ENCODE data around the gene CHAD.
A peak's percentile ranks its signal among the peaks of the same experiment; 100 is the strongest.

CHAD gene

GRCh38 chr17:50517011-50517410 lies 48.3 kb upstream of the CHAD start (continued):
- TF ChIP-seq, protein P1, sequence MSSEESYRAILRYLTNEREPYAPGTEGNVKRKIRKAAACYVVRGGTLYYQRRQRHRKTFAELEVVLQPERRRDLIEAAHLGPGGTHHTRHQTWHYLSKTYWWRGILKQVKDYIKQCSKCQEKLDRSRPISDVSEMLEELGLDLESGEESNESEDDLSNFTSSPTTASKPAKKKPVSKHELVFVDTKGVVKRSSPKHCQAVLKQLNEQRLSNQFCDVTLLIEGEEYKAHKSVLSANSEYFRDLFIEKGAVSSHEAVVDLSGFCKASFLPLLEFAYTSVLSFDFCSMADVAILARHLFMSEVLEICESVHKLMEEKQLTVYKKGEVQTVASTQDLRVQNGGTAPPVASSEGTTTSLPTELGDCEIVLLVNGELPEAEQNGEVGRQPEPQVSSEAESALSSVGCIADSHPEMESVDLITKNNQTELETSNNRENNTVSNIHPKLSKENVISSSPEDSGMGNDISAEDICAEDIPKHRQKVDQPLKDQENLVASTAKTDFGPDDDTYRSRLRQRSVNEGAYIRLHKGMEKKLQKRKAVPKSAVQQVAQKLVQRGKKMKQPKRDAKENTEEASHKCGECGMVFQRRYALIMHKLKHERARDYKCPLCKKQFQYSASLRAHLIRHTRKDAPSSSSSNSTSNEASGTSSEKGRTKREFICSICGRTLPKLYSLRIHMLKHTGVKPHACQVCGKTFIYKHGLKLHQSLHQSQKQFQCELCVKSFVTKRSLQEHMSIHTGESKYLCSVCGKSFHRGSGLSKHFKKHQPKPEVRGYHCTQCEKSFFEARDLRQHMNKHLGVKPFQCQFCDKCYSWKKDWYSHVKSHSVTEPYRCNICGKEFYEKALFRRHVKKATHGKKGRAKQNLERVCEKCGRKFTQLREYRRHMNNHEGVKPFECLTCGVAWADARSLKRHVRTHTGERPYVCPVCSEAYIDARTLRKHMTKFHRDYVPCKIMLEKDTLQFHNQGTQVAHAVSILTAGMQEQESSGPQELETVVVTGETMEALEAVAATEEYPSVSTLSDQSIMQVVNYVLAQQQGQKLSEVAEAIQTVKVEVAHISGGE (tag by site-specific recombination; conservative IDR thresholded peaks at IDR 0.05; ENCODE audit: low read depth): no peak

GRCh38 chr17:50514936-50515702 lies 46.4 kb upstream of the CHAD start:
- Histone ChIP-seq H3K4me3 (ENCODE audit: low read depth, low read length) (no peak overlapping the region), H3K9me3 (ENCODE audit: control insufficient read depth, insufficient read depth, low read depth, low read length) (no peaks in the 10 kb centered on the region), H3K36me3 (ENCODE audit: control insufficient read depth in 2 of 2, insufficient read depth in 1 of 2, low read length in 2 of 2) (no peaks in the 10 kb centered on the region), H3K4me1 (ENCODE audit: control insufficient read depth, insufficient read depth, low read length) (no peaks in the 10 kb centered on the region), H3K27ac (ENCODE audit: extremely low read depth, low read depth, low read length) (no peak overlapping the region)
- ChIA-PET CTCF (interaction anchor here (0.6 to 3.2 kb wide), 9 partner anchors 10 to 268 kb away, joined by 3 to 16 read pairs (median 4); partner anchors contain the start of gene LRRC59), POLR2A (interaction anchor here (0.6 kb wide), 1 partner anchor 48 kb away, joined by 7 read pairs; no protein-coding TSS in a partner anchor)
- TF ChIP-seq ZFHX2 (tag by site-specific recombination; conservative IDR thresholded peaks at IDR 0.05) (peak; percentile 80), GLI4 (tag by site-specific recombination; IDR thresholded peaks at IDR 0.05) (no peak), ZNF398 (tag by site-specific recombination; IDR thresholded peaks at IDR 0.05) (peak; percentile 27; the same call in 1 of the 2 replicates), GLIS1 (tag by site-specific recombination; IDR thresholded peaks at IDR 0.05) (peak; percentile 54; the same call in 1 of the 2 replicates), ZNF423 (tag by site-specific recombination; IDR thresholded peaks at IDR 0.05) (no peak), EGR2 (tag by site-specific recombination; IDR thresholded peaks at IDR 0.05; ENCODE audit: low read depth) (peak; percentile 60)
- TF ChIP-seq, protein P2, sequence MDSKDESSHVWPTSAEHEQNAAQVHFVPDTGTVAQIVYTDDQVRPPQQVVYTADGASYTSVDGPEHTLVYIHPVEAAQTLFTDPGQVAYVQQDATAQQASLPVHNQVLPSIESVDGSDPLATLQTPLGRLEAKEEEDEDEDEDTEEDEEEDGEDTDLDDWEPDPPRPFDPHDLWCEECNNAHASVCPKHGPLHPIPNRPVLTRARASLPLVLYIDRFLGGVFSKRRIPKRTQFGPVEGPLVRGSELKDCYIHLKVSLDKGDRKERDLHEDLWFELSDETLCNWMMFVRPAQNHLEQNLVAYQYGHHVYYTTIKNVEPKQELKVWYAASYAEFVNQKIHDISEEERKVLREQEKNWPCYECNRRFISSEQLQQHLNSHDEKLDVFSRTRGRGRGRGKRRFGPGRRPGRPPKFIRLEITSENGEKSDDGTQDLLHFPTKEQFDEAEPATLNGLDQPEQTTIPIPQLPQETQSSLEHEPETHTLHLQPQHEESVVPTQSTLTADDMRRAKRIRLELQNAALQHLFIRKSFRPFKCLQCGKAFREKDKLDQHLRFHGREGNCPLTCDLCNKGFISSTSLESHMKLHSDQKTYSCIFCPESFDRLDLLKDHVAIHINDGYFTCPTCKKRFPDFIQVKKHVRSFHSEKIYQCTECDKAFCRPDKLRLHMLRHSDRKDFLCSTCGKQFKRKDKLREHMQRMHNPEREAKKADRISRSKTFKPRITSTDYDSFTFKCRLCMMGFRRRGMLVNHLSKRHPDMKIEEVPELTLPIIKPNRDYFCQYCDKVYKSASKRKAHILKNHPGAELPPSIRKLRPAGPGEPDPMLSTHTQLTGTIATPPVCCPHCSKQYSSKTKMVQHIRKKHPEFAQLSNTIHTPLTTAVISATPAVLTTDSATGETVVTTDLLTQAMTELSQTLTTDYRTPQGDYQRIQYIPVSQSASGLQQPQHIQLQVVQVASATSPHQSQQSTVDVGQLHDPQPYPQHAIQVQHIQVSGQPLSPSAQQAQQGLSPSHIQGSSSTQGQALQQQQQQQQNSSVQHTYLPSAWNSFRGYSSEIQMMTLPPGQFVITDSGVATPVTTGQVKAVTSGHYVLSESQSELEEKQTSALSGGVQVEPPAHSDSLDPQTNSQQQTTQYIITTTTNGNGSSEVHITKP (tag by site-specific recombination; IDR thresholded peaks at IDR 0.05): peak; percentile 79

DNA sequence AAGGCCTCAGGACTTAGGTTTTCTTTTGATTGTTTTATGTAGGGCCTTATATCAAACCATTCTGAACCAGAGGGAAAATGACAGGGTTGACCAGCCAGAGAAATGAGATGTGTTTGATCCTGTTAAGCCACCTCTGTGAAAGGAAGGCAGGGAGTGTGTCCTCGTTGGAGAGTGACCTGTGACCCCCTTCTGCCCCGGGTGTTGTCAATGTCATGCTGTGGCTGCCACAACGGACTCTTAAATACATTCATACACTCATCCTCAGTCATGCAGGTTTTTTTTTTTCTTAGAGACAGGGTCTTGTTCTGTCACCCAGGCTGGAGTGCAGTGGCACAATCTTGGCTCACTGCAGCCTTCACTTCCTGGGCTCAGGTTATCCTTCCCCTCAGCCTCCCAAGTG lies 45.7 kb upstream of the CHAD start:
- no peaks in the 10 kb centered on the region for H3K9me3 ChIP-seq (ENCODE audit: control insufficient read depth, insufficient read depth, low read depth, low read length)
- no peaks in the 10 kb centered on the region for H3K4me1 ChIP-seq (ENCODE audit: control insufficient read depth, insufficient read depth, low read length)
- H3K27ac ChIP-seq (ENCODE audit: extremely low read depth, low read depth, low read length): no peak overlapping the region
- H3K4me3 ChIP-seq (ENCODE audit: low read depth, low read length): no peak overlapping the region
- no peaks in the 10 kb centered on the region for H3K36me3 ChIP-seq (ENCODE audit: control insufficient read depth in 2 of 2, insufficient read depth in 1 of 2, low read length in 2 of 2)
- ChIA-PET CTCF (interaction anchor here (1.4 to 3.2 kb wide), 2 partner anchors 13 to 35 kb away, joined by 4 to 16 read pairs; no protein-coding TSS in a partner anchor), POLR2A (interaction anchor here (0.6 kb wide), 1 partner anchor 49 kb away, joined by 7 read pairs; no protein-coding TSS in a partner anchor)
- TF ChIP-seq ZNF18 (tag by site-specific recombination; IDR thresholded peaks at IDR 0.05): no peak
- no peak for TF ChIP-seq ZNF610 (tag by site-specific recombination; IDR thresholded peaks at IDR 0.05; ENCODE audit: borderline replicate concordance)
- no peak for TF ChIP-seq PRDM1 (tag by site-specific recombination; IDR thresholded peaks at IDR 0.05)
- no peak for TF ChIP-seq ZNF157 (tag by site-specific recombination; IDR thresholded peaks at IDR 0.05)
- TF ChIP-seq ZIC2 (tag by site-specific recombination; IDR thresholded peaks at IDR 0.05): no peak
- TF ChIP-seq ZNF514 (tag by site-specific recombination; IDR thresholded peaks at IDR 0.05): no peak
